Fibroblast of the aortic adventitia (primary cell): ENCODE measurements around the gene CALR3. TPM values are rescaled to one million over a fixed set of nuclear protein-coding genes. Genes with fewer than 3 reads are reported as not detected.
"Not testable (repeated sequence)": the region's sequence is repeated elsewhere in the genome, so short reads cannot be mapped to it uniquely, and the experiment has no call there.

ENCODE experiments used
- DNase-seq: peaks from one replicate; pipeline ENCODE4 v3.0.0-alpha.2; 2010; ENCODE audit warnings: low read depth
- H3K4me3 ChIP-seq: 2 replicates; pipeline ENCODE4 v1.5.1; 2011; ENCODE audit warnings: low read depth, mild to moderate bottlenecking, control low read depth, low read length, moderate library complexity
- CTCF ChIP-seq: IDR thresholded peaks from 2 replicates; pipeline ENCODE4 v1.5.1; 2011; ENCODE audit warnings: mild to moderate bottlenecking, low read length, control low read depth, inconsistent platforms; ENCODE audit not compliant: insufficient read depth
- total RNA-seq: library from RNA; depleted of rRNA; stranded (reverse); fragments of >200 nt; gene quantifications from 2 replicates; pipeline ENCODE4 v1.2.3, GENCODE V29; 2012; ENCODE audit warnings: low replicate concordance

Gene CALR3
- total RNA-seq, 1 donor, result not detected

DNA sequence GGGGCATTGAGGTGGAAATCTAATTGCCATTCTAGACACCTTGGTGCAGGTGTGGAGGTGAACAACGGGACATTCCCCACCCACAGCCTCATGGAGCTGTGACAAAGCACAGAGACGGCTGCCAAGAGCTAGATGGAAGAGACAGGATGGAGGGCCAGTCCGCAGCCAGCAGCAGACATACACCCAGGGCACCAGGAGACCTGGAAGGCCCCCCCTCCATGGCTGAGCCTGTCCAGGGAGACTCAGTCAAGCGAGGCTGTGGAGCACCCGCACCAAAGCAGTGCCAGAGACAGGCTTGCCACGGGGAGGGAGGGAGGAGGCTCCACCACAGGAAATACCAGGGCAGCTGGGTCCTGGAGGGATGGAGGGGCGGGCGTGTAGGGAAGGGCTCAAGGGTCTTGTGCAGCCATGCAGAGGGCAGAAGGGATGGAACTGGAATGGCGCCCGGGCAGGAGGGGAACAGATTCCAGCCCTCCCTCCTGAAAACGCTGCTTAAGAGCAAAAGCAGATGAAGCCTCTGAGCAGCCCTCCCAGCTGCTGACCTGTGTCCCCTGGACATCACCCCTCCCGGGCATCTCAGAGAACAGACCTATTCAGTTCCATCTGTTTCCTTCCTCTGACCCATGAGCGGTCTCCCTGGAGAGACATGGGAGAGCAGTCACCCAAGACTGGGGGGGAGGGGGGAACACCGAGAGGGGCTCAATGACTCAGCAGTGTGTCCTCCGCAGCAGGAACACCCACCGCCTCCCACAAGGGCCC, 38.6 kb downstream of the CALR3 start:
- peak overlapping the region; percentile 32 for H3K4me3 ChIP-seq
- DNase-seq, result peak; percentile 61

DNA sequence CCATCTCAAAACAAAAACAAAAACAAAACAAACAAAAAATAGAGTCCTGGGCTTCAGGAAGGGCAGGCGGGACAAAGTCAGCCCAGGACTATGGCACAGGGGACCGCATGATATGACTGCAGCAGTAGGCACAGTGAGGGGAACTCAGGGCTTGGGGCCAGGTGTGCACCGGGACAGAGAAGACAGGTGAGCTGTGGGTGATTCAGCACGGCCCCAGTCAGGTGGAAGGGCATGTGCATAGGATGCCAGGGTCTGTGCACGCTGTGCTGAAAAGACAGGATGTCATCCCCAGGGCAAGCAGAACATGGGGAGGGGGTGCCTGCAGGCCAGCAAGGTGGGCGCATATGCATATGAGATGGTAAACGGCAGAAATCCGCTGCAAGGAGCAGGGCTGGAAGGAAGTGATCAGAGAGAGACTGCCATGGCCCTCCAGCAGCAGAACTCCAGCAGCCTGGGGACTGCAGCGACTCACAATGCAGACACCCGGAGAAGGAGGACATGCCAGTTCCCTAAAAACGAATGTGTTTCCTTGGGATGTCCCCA, 39.2 kb downstream of the CALR3 start:
- TF ChIP-seq CTCF, result no peak
- peak overlapping the region; percentile 32 for H3K4me3 ChIP-seq
- DNase-seq, result no peak

More for the DNA sequence above, 38.6 kb downstream of the CALR3 start:
- no peak for TF ChIP-seq CTCF

GRCh38 chr19:16455489-16455888, 40.5 kb downstream of the CALR3 start:
- no peak for DNase-seq
- H3K4me3 ChIP-seq, result no peak overlapping the region
- TF ChIP-seq CTCF, result no peak

DNA sequence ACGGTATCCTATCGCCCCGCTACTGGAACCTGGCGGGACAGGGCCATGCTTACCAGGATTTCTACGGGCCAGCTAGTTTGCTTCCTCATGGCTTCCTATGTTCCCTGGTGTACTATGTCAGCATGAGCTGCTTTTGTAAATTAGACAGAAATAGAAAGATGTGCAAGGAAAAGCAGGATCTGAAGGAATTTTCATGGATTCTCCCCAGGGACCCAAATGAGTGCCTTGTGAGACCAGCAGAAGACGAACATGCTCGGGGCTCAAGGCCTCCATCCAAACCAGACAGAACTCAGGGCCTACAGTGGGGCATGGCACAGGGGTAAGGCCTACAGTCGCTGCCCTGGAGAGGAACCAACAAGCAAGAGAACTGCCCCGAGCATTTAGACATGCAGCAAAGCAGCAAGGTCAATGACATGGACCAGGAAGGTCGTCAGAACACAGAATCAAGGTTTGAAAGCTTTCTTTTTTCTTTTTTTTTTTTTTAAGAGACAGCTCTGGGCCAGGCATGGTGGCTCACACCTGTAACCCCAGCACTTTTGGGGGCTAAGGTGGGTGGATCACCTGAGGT, 41.5 kb downstream of the CALR3 start:
- no peak for DNase-seq
- no peak for TF ChIP-seq CTCF
- no peak overlapping the region for H3K4me3 ChIP-seq

DNA sequence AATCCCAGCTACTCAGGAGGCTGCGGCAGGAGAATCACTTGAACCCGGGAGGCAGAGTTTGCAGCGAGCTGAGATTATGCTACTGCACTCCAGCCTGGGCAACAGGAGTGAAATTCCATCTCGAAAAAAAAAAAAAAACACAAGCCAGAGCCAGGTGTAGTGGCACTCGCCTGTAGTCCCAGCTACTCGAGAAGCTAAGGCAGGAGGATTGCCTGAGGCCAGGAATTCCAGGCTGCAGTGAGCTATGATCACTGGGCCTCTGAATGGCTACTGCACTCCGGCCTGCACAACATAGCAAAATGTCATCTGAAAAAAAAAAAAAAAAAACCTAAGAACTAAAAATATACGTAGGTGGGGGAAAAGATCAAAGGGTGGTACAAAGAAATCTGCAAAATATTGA, 43.6 kb downstream of the CALR3 start:
- TF ChIP-seq CTCF, result no peak
- H3K4me3 ChIP-seq, result no peak overlapping the region
- no peak for DNase-seq

GRCh38 chr19:16449330-16449961, 46.5 kb downstream of the CALR3 start:
- no peak for TF ChIP-seq CTCF
- DNase-seq, result no peak
- H3K4me3 ChIP-seq, result no peak overlapping the region

GRCh38 chr19:16448872-16449271, 47.1 kb downstream of the CALR3 start:
- not testable (repeated sequence) for H3K4me3 ChIP-seq, DNase-seq
